ENCODE measurements around the gene CNOT11. TPM values are rescaled to one million over a fixed set of nuclear protein-coding genes. Genes with fewer than 3 reads are reported as not detected.
"Not testable (repeated sequence)": the region's sequence is repeated elsewhere in the genome, so short reads cannot be mapped to it uniquely, and the experiment has no call there.

The CNOT11 gene
- total RNA-seq, 1 experiment from 2014 or later, result 51.7 TPM

GRCh38 chr2:101231937-101232730, 20.6 kb upstream of the CNOT11 start:
- ChIA-PET POLR2A (ENCODE audit: low non-redundant PET) (interaction anchor here (0.6 kb wide), 1 partner anchor 255 kb away, joined by 4 read pairs; no protein-coding TSS in a partner anchor), CTCF (interaction anchor here (0.6 kb wide), 1 partner anchor 14 kb away, joined by 3 read pairs; no protein-coding TSS in a partner anchor)
- intact Hi-C loops (cut with micrococcal nuclease; ENCODE audit: unreplicated experiment), result no loop called here
- no peak overlapping the region for H3K4me3 ChIP-seq (ENCODE audit: low read depth, low read length, poor library complexity, severe bottlenecking)
- DNase-seq (ENCODE audit: low spot score), result no peak
- no peaks in the 10 kb centered on the region for H3K9me3 ChIP-seq (ENCODE audit: low read depth, low read length, poor library complexity, severe bottlenecking)
- BruUV-seq (replicated peaks), result no TSS peak
- no peaks in the 10 kb centered on the region for H3K36me3 ChIP-seq (ENCODE audit: insufficient read depth, low read length, poor library complexity, severe bottlenecking)
- no peaks in the 10 kb centered on the region for H3K27me3 ChIP-seq (replicated peaks; ENCODE audit: insufficient read depth, low read depth, low read length, poor library complexity)
- no peak overlapping the region for H3K27ac ChIP-seq (ENCODE audit: low read depth, low read length, poor library complexity, severe bottlenecking)
- TF ChIP-seq CTCF (conservative IDR thresholded peaks at IDR 0.05; ENCODE audit: low read depth, low read length), result no peak
- no peak for TF ChIP-seq EZH2 (IDR thresholded peaks at IDR 0.05; ENCODE audit: borderline replicate concordance, low read depth, low read length, poor library complexity, severe bottlenecking)
- H3K4me1 ChIP-seq (ENCODE audit: insufficient read depth, low read length, poor library complexity, severe bottlenecking), result no peaks in the 10 kb centered on the region

- H3K27ac ChIP-seq (ENCODE audit: low read depth, low read length, poor library complexity, severe bottlenecking), result no peak overlapping the region
- POLR2A ChIA-PET (ENCODE audit: low non-redundant PET), result no interaction called here
- no peak for TF ChIP-seq CTCF (conservative IDR thresholded peaks at IDR 0.05; ENCODE audit: low read depth, low read length)
- TF ChIP-seq EZH2 (IDR thresholded peaks at IDR 0.05; ENCODE audit: borderline replicate concordance, low read depth, low read length, poor library complexity, severe bottlenecking), result no peak
- DNase-seq (ENCODE audit: low spot score), result peak; percentile 19
- no peaks in the 10 kb centered on the region for H3K36me3 ChIP-seq (ENCODE audit: insufficient read depth, low read length, poor library complexity, severe bottlenecking)
- BruUV-seq (replicated peaks), result no TSS peak
- intact Hi-C loops (cut with micrococcal nuclease; ENCODE audit: unreplicated experiment), result no loop called here
- H3K4me1 ChIP-seq (ENCODE audit: insufficient read depth, low read length, poor library complexity, severe bottlenecking), result no peaks in the 10 kb centered on the region
- CTCF ChIA-PET, result interaction anchor here (0.6 kb wide), 1 partner anchor 15 kb away, joined by 4 read pairs; no protein-coding TSS in a partner anchor
- no peaks in the 10 kb centered on the region for H3K9me3 ChIP-seq (ENCODE audit: low read depth, low read length, poor library complexity, severe bottlenecking)
- no peaks in the 10 kb centered on the region for H3K27me3 ChIP-seq (replicated peaks; ENCODE audit: insufficient read depth, low read depth, low read length, poor library complexity)
- H3K4me3 ChIP-seq (ENCODE audit: low read depth, low read length, poor library complexity, severe bottlenecking), result no peak overlapping the region
These were observed 19.9 kb upstream of the CNOT11 start for GRCh38 chr2:101232770-101233169.

GRCh38 chr2:101234169-101234938, 18.3 kb upstream of the CNOT11 start:
- no peaks in the 10 kb centered on the region for H3K36me3 ChIP-seq (ENCODE audit: insufficient read depth, low read length, poor library complexity, severe bottlenecking)
- no TSS peak for BruUV-seq (replicated peaks)
- no peaks in the 10 kb centered on the region for H3K4me1 ChIP-seq (ENCODE audit: insufficient read depth, low read length, poor library complexity, severe bottlenecking)
- TF ChIP-seq EZH2 (IDR thresholded peaks at IDR 0.05; ENCODE audit: borderline replicate concordance, low read depth, low read length, poor library complexity, severe bottlenecking) (no peak), CTCF (conservative IDR thresholded peaks at IDR 0.05; ENCODE audit: low read depth, low read length) (no peak)
- no peak overlapping the region for H3K4me3 ChIP-seq (ENCODE audit: low read depth, low read length, poor library complexity, severe bottlenecking)
- POLR2A ChIA-PET (ENCODE audit: low non-redundant PET), result interaction anchor here (0.6 kb wide), 1 partner anchor 13 kb away, joined by 4 read pairs; no protein-coding TSS in a partner anchor
- DNase-seq (ENCODE audit: low spot score), result no peak
- H3K27me3 ChIP-seq (replicated peaks; ENCODE audit: insufficient read depth, low read depth, low read length, poor library complexity), result no peaks in the 10 kb centered on the region
- no peak overlapping the region for H3K27ac ChIP-seq (ENCODE audit: low read depth, low read length, poor library complexity, severe bottlenecking)
- intact Hi-C loops (cut with micrococcal nuclease; ENCODE audit: unreplicated experiment), result no loop called here
- H3K9me3 ChIP-seq (ENCODE audit: low read depth, low read length, poor library complexity, severe bottlenecking), result no peaks in the 10 kb centered on the region
- CTCF ChIA-PET, result no interaction called here

GRCh38 chr2:101235956-101236355, 16.7 kb upstream of the CNOT11 start:
- H3K4me3 ChIP-seq (ENCODE audit: low read depth, low read length, poor library complexity, severe bottlenecking); CTCF ChIA-PET; POLR2A ChIA-PET (ENCODE audit: low non-redundant PET); H3K27ac ChIP-seq (ENCODE audit: low read depth, low read length, poor library complexity, severe bottlenecking); intact Hi-C loops (cut with micrococcal nuclease; ENCODE audit: unreplicated experiment); BruUV-seq (replicated peaks); H3K27me3 ChIP-seq (replicated peaks; ENCODE audit: insufficient read depth, low read depth, low read length, poor library complexity); DNase-seq (ENCODE audit: low spot score); H3K4me1 ChIP-seq (ENCODE audit: insufficient read depth, low read length, poor library complexity, severe bottlenecking); H3K9me3 ChIP-seq (ENCODE audit: low read depth, low read length, poor library complexity, severe bottlenecking); H3K36me3 ChIP-seq (ENCODE audit: insufficient read depth, low read length, poor library complexity, severe bottlenecking): not testable (repeated sequence)

- DNase-seq (ENCODE audit: low spot score); CTCF ChIA-PET; H3K4me1 ChIP-seq (ENCODE audit: insufficient read depth, low read length, poor library complexity, severe bottlenecking); BruUV-seq (replicated peaks); H3K4me3 ChIP-seq (ENCODE audit: low read depth, low read length, poor library complexity, severe bottlenecking); H3K36me3 ChIP-seq (ENCODE audit: insufficient read depth, low read length, poor library complexity, severe bottlenecking); H3K9me3 ChIP-seq (ENCODE audit: low read depth, low read length, poor library complexity, severe bottlenecking); intact Hi-C loops (cut with micrococcal nuclease; ENCODE audit: unreplicated experiment); H3K27ac ChIP-seq (ENCODE audit: low read depth, low read length, poor library complexity, severe bottlenecking); H3K27me3 ChIP-seq (replicated peaks; ENCODE audit: insufficient read depth, low read depth, low read length, poor library complexity): not testable (repeated sequence)
- POLR2A ChIA-PET (ENCODE audit: low non-redundant PET), result interaction anchor here (0.6 kb wide), 1 partner anchor 209 kb away, joined by 3 read pairs; no protein-coding TSS in a partner anchor
These were observed 14.7 kb upstream of the CNOT11 start for GRCh38 chr2:101237944-101238343.

Data from A673 (cell line).